CD14-positive monocyte (primary cell): ENCODE measurements around the gene PRKN. TPM values are rescaled to one million over a fixed set of nuclear protein-coding genes. Genes with fewer than 3 reads are reported as not detected.

ENCODE experiments used
- DNase-seq, 3 donors: peaks; one replicate each; pipeline ENCODE4 v3.0.0-alpha.2; 2011 to 2022
- H2AFZ ChIP-seq: 2 replicates; pipeline ENCODE4 v1.6.0; 2012; ENCODE audit warnings: mild to moderate bottlenecking, low read depth, low read length, inconsistent platforms; ENCODE audit not compliant: insufficient read depth, poor library complexity, severe bottlenecking
- H3K27ac ChIP-seq, 2 donors: 1 replicate in 1 of 2; 2 replicates in 1 of 2; pipeline ENCODE4 v1.5.1; 2012 to 2013; ENCODE audit warnings: low read length in 2 of 2, control low read depth in 1 of 2, inconsistent platforms in 1 of 2, low read depth in 1 of 2, mild to moderate bottlenecking in 1 of 2
- H3K27me3 ChIP-seq, 2 donors: one replicate each; pipeline versions ENCODE4 v1.6.0 to v1.6.1; 2011 to 2013; ENCODE audit warnings: low read length in 2 of 2; ENCODE audit not compliant: control insufficient read depth in 2 of 2, insufficient read depth in 2 of 2
- H3K36me3 ChIP-seq, 2 donors: replicated peaks in 1 of 2; 1 replicate in 1 of 2; 2 replicates in 1 of 2; pipeline versions ENCODE4 v1.5.1 to v1.6.1; 2012 to 2013; ENCODE audit warnings: low read length in 2 of 2, control low read depth in 1 of 2, inconsistent platforms in 1 of 2, mild to moderate bottlenecking in 1 of 2; ENCODE audit not compliant: insufficient read depth in 2 of 2, control insufficient read depth in 1 of 2
- H3K4me1 ChIP-seq, 2 donors: 1 replicate in 1 of 2; 2 replicates in 1 of 2; pipeline versions ENCODE4 v1.5.1 to v1.6.1; 2012 to 2013; ENCODE audit warnings: low read length in 2 of 2, control low read depth in 1 of 2, inconsistent platforms in 1 of 2, mild to moderate bottlenecking in 1 of 2, moderate library complexity in 1 of 2; ENCODE audit not compliant: insufficient read depth in 2 of 2, control insufficient read depth in 1 of 2
- H3K4me2 ChIP-seq: replicated peaks from 2 replicates; pipeline ENCODE3; 2012; ENCODE audit warnings: low read length, moderate library complexity, mild to moderate bottlenecking; ENCODE audit not compliant: poor library complexity, severe bottlenecking; ENCODE audit errors: extremely low read depth
- H3K4me3 ChIP-seq, 3 experiments: fragments of 200-600 bp in 1 of 3; sonication (generic) in 1 of 3; replicated peaks in 1 of 3; 1 replicate in 2 of 3; 2 replicates in 1 of 3; pipeline ENCODE4 v1.5.1; 2011 to 2013; ENCODE audit warnings: low read length in 3 of 3, mild to moderate bottlenecking in 3 of 3, control low read depth in 2 of 3, low read depth in 2 of 3, inconsistent platforms in 1 of 3, moderate library complexity in 1 of 3
- H3K79me2 ChIP-seq: 2 replicates; pipeline ENCODE4 v1.6.0; 2012; ENCODE audit warnings: mild to moderate bottlenecking, control low read depth, inconsistent platforms, low read length, moderate library complexity; ENCODE audit not compliant: insufficient read depth
- H3K9ac ChIP-seq: 2 replicates; pipeline ENCODE4 v1.6.0; 2017; ENCODE audit warnings: low read length, mild to moderate bottlenecking; ENCODE audit not compliant: insufficient read depth, poor library complexity, severe bottlenecking
- H3K9me3 ChIP-seq, 2 donors: replicated peaks in 1 of 2; 1 replicate in 1 of 2; 2 replicates in 1 of 2; pipeline versions ENCODE4 v1.5.1 to v1.6.1; 2012 to 2013; ENCODE audit warnings: low read length in 2 of 2, control low read depth in 1 of 2; ENCODE audit not compliant: control insufficient read depth in 1 of 2, insufficient read depth in 1 of 2
- H4K20me1 ChIP-seq: 2 replicates; pipeline ENCODE4 v1.6.0; 2012; ENCODE audit warnings: mild to moderate bottlenecking, low read length, control low read depth, moderate library complexity; ENCODE audit not compliant: insufficient read depth
- H3K27ac Mint-ChIP-seq, 7 donors: one replicate each; pipeline ENCODE4 v1.8.0; 2020; ENCODE audit warnings: mild to moderate bottlenecking in 7 of 7, mixed read lengths in 7 of 7, moderate library complexity in 6 of 7, inconsistent platforms in 2 of 7
- H3K27me3 Mint-ChIP-seq, 3 donors: one replicate each; pipeline ENCODE4 v1.8.0; 2021 to 2022; ENCODE audit warnings: low read depth in 3 of 3, mild to moderate bottlenecking in 3 of 3, mixed read lengths in 3 of 3, moderate library complexity in 3 of 3, inconsistent platforms in 1 of 3
- H3K36me3 Mint-ChIP-seq, 2 donors: one replicate each; pipeline ENCODE4 v1.8.0; 2020; ENCODE audit warnings: mixed read lengths in 2 of 2, inconsistent platforms in 1 of 2, mild to moderate bottlenecking in 1 of 2
- H3K4me1 Mint-ChIP-seq: one replicate; pipeline ENCODE4 v1.8.0; 2020; ENCODE audit warnings: mild to moderate bottlenecking, mixed read lengths
- H3K4me3 Mint-ChIP-seq, 2 donors: one replicate each; pipeline ENCODE4 v1.8.0; 2020; ENCODE audit warnings: mild to moderate bottlenecking in 2 of 2, mixed read lengths in 2 of 2, moderate library complexity in 1 of 2
- H3K9me3 Mint-ChIP-seq, 7 donors: one replicate each; pipeline ENCODE4 v1.8.0; 2020 to 2022; ENCODE audit warnings: mixed read lengths in 7 of 7, mild to moderate bottlenecking in 6 of 7, moderate library complexity in 6 of 7, inconsistent platforms in 2 of 7
- WGBS: methylation state at CpG from one replicate; pipeline ENCODE4 v1.1.5; 2013; ENCODE audit warnings: missing lambda C conversion rate; ENCODE audit not compliant: insufficient coverage; 5-methylcytosine and 5-hydroxymethylcytosine counted together
- intact Hi-C, 2 donors: fragments of 100-400 bp; cut with micrococcal nuclease; formaldehyde crosslinking; loops; one replicate each; pipeline versions ENCODE4 v1.15.0 to v1.15.1; 2023
- polyA plus RNA-seq, 3 donors: library from polyadenylated mRNA; depleted of rRNA in 1 of 3; unstranded in 2 of 3; stranded (reverse) in 1 of 3; fragments of 300-500 nt in 2 of 3; fragments of >200 nt in 1 of 3; fragmentation: Illumina TruSeq in 2 of 3; gene quantifications; 1 replicate in 2 of 3; 2 replicates in 1 of 3; pipeline ENCODE4 v1.2.3, GENCODE V29; 2012 to 2021
- TF ChIP-seq, protein P1 (sequence below): fragments of 200-600 bp; IDR thresholded peaks from one replicate; pipeline ENCODE4 v1.8.0; 2022; ENCODE audit warnings: antibody characterized with exemption, mild to moderate bottlenecking

PRKN gene
- polyA plus RNA-seq, 3 donors, result 0.19 to 0.21 TPM; not detected in 1

- intact Hi-C loops, result no loop called here
- H3K4me2 ChIP-seq, result no peak overlapping the region
- H3K9me3 Mint-ChIP-seq, result peaks cover 0 to 6% (median 0%) of the 10 kb centered on the region in 7 donors
Observed at GRCh38 chr6:162306616-162307015, 420.9 kb downstream of the PRKN start.

GRCh38 chr6:162301128-162301527 is 426.4 kb downstream of the PRKN start:
- Histone ChIP-seq H3K9ac (no peak overlapping the region), H3K27ac (no peak overlapping the region), H4K20me1 (no peaks in the 10 kb centered on the region), H3K36me3 (no peaks in the 10 kb centered on the region), H3K79me2 (no peaks in the 10 kb centered on the region), H3K27me3 (no peaks in the 10 kb centered on the region), H3K4me1 (no peaks in the 10 kb centered on the region), H3K9me3 (no peaks in the 10 kb centered on the region), H2AFZ (no peak overlapping the region), H3K4me2 (no peak overlapping the region), H3K4me3 (no peak overlapping the region)
- DNase-seq, result no peak
- Mint-ChIP-seq H3K27ac (no peak overlapping the region), H3K4me1 (no peaks in the 10 kb centered on the region), H3K27me3 (no peaks in the 10 kb centered on the region), H3K4me3 (no peak overlapping the region), H3K36me3 (no peaks in the 10 kb centered on the region), H3K9me3 (peaks cover 0 to 5% (median 0%) of the 10 kb centered on the region in 7 donors)
- intact Hi-C loops, result no loop called here
- TF ChIP-seq, protein P1, sequence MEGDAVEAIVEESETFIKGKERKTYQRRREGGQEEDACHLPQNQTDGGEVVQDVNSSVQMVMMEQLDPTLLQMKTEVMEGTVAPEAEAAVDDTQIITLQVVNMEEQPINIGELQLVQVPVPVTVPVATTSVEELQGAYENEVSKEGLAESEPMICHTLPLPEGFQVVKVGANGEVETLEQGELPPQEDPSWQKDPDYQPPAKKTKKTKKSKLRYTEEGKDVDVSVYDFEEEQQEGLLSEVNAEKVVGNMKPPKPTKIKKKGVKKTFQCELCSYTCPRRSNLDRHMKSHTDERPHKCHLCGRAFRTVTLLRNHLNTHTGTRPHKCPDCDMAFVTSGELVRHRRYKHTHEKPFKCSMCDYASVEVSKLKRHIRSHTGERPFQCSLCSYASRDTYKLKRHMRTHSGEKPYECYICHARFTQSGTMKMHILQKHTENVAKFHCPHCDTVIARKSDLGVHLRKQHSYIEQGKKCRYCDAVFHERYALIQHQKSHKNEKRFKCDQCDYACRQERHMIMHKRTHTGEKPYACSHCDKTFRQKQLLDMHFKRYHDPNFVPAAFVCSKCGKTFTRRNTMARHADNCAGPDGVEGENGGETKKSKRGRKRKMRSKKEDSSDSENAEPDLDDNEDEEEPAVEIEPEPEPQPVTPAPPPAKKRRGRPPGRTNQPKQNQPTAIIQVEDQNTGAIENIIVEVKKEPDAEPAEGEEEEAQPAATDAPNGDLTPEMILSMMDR, result no peak
- WGBS, result 84% methylated on average over 5 of the region's 6 CpGs

More at GRCh38 chr6:162306616-162307015, 420.9 kb downstream of the PRKN start:
- peaks cover 0 to 5% (median 2%) of the 10 kb centered on the region in 3 donors for H3K27me3 Mint-ChIP-seq
- WGBS, result 93% methylated on average over 6 of the region's 7 CpGs
- no peaks in the 10 kb centered on the region for H3K36me3 Mint-ChIP-seq
- Histone ChIP-seq H3K4me1 (no peaks in the 10 kb centered on the region), H3K9me3 (no peaks in the 10 kb centered on the region), H3K4me3 (no peak overlapping the region), H2AFZ (no peak overlapping the region), H3K27ac (no peak overlapping the region), H3K36me3 (no peaks in the 10 kb centered on the region), H3K79me2 (no peaks in the 10 kb centered on the region), H3K9ac (no peak overlapping the region), H4K20me1 (no peaks in the 10 kb centered on the region), H3K27me3 (no peaks in the 10 kb centered on the region)
- DNase-seq, result no peak
- H3K27ac Mint-ChIP-seq, result no peak overlapping the region
- no peaks in the 10 kb centered on the region for H3K4me1 Mint-ChIP-seq
- no peak overlapping the region for H3K4me3 Mint-ChIP-seq
- TF ChIP-seq, protein P1, result no peak
